H1 (cell line): ENCODE results near the gene SARNP. TPM values are rescaled to one million over a fixed set of nuclear protein-coding genes. Genes with fewer than 3 reads are reported as not detected.

ENCODE experiments used
- CREB1 ChIP-seq: IDR thresholded peaks from 2 replicates; pipeline ENCODE4 v1.6.1; 2012; ENCODE audit warnings: inconsistent platforms
- EP300 ChIP-seq, 2 experiments: IDR thresholded peaks; 1 replicate in 1 of 2; 2 replicates in 1 of 2; pipeline ENCODE4 v1.6.1; 2011 to 2012; ENCODE audit warnings: low read depth in 2 of 2, low read length in 2 of 2, mild to moderate bottlenecking in 2 of 2, borderline replicate concordance in 1 of 2, inconsistent platforms in 1 of 2, moderate library complexity in 1 of 2
- EZH2 ChIP-seq: fragments of 200-600 bp; sonication (generic); IDR thresholded peaks from 2 replicates; pipeline ENCODE4 v1.7.1; 2012; ENCODE audit warnings: low read depth, mild to moderate bottlenecking, moderate library complexity, low read length, inconsistent platforms; ENCODE audit not compliant: severe bottlenecking
- JUN ChIP-seq: IDR thresholded peaks from 2 replicates; pipeline ENCODE4 v1.6.1; 2011; ENCODE audit warnings: low read depth, mild to moderate bottlenecking, improper control_type of control experiment, low read length
- RBBP5 ChIP-seq: IDR thresholded peaks from 2 replicates; pipeline ENCODE4 v1.7.1; 2012; ENCODE audit warnings: low read depth, mild to moderate bottlenecking, inconsistent platforms, low read length, moderate library complexity, borderline replicate concordance
- SIRT6 ChIP-seq: IDR thresholded peaks from one replicate; pipeline ENCODE4 v1.7.1; 2012; ENCODE audit warnings: low read length, inconsistent platforms
- ZNF274 ChIP-seq: IDR thresholded peaks from 2 replicates; pipeline ENCODE4 v1.7.0; 2012; ENCODE audit warnings: low read length, borderline replicate concordance; ENCODE audit errors: extremely low read depth
- polyA plus RNA-seq, 7 experiments: library from polyadenylated mRNA; depleted of rRNA in 3 of 7; stranded (reverse) in 5 of 7; unstranded in 2 of 7; fragments of >200 nt in 5 of 7; fragments of 200-250 nt in 2 of 7; gene quantifications; 1 replicate in 5 of 7; 2 replicates in 1 of 7; 4 replicates in 1 of 7; pipeline versions ENCODE4 v1.2.1 to v1.2.3, GENCODE V29; 2011 to 2013; ENCODE audit warnings: missing spikeins in 2 of 7, mixed read lengths in 2 of 7
- total RNA-seq: library from RNA; stranded (reverse); fragmentation: NEBNext Ultra II Directional; extraction: Animal tissue kit (Norgen Biotek cat#: 25700); gene quantifications from 2 replicates; pipeline ENCODE4 v1.2.1, GENCODE V29; 2021
- TF ChIP-seq, protein P1 (sequence below): fragments of 300-600 bp; sonication (generic); IDR thresholded peaks from 2 replicates; pipeline ENCODE4 v1.7.1; 2012; ENCODE audit warnings: low read length, moderate library complexity, mild to moderate bottlenecking, inconsistent platforms; ENCODE audit not compliant: insufficient replicate concordance
- TF ChIP-seq, protein P2 (sequence below): IDR thresholded peaks from 2 replicates; pipeline ENCODE4 v1.6.1; 2011; ENCODE audit warnings: low read length, improper control_type of control experiment

The SARNP gene
- total and polyA plus RNA-seq, 2 of the 8 experiments (the other 6 are each of a cell fraction or from before 2014, with no cell fraction given): 114 to 226 TPM

DNA sequence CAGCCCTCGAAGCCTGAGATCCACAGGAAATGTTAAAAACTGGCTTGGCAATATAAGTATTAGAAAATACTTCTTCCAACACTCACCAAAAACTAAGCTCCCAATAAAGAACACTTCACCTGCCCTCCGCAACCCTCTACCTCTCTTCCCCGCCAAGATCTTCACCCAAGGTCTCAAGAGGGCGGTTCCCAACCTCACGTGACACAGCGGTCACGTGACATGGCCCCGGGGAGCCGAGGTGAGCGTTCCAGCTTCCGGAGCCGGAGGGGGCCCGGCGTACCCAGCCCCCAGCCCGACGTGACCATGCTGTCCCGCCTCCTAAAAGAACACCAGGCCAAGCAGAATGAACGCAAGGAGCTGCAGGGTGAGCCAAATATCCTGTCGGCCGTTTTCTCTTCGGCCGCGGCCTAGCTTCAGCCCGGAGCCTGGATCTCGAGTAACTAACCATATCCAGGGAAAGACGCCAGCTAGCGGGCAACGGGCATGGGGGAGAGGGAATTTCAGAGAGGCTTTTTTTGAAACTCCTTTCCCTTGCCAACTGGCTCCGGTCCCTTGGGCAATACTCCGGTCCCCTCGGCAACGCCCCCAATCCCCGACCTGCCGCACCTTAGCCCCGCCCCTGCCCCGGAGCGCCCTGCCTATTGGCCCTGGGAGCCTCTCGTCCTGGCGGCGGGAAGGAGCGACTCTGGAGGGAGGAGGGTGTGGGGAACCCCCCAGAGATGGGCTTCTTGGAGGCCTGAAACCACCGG, 101.5 kb downstream of the SARNP start, which contains the start of gene BLOC1S1 (continued):
- TF ChIP-seq, protein P1, sequence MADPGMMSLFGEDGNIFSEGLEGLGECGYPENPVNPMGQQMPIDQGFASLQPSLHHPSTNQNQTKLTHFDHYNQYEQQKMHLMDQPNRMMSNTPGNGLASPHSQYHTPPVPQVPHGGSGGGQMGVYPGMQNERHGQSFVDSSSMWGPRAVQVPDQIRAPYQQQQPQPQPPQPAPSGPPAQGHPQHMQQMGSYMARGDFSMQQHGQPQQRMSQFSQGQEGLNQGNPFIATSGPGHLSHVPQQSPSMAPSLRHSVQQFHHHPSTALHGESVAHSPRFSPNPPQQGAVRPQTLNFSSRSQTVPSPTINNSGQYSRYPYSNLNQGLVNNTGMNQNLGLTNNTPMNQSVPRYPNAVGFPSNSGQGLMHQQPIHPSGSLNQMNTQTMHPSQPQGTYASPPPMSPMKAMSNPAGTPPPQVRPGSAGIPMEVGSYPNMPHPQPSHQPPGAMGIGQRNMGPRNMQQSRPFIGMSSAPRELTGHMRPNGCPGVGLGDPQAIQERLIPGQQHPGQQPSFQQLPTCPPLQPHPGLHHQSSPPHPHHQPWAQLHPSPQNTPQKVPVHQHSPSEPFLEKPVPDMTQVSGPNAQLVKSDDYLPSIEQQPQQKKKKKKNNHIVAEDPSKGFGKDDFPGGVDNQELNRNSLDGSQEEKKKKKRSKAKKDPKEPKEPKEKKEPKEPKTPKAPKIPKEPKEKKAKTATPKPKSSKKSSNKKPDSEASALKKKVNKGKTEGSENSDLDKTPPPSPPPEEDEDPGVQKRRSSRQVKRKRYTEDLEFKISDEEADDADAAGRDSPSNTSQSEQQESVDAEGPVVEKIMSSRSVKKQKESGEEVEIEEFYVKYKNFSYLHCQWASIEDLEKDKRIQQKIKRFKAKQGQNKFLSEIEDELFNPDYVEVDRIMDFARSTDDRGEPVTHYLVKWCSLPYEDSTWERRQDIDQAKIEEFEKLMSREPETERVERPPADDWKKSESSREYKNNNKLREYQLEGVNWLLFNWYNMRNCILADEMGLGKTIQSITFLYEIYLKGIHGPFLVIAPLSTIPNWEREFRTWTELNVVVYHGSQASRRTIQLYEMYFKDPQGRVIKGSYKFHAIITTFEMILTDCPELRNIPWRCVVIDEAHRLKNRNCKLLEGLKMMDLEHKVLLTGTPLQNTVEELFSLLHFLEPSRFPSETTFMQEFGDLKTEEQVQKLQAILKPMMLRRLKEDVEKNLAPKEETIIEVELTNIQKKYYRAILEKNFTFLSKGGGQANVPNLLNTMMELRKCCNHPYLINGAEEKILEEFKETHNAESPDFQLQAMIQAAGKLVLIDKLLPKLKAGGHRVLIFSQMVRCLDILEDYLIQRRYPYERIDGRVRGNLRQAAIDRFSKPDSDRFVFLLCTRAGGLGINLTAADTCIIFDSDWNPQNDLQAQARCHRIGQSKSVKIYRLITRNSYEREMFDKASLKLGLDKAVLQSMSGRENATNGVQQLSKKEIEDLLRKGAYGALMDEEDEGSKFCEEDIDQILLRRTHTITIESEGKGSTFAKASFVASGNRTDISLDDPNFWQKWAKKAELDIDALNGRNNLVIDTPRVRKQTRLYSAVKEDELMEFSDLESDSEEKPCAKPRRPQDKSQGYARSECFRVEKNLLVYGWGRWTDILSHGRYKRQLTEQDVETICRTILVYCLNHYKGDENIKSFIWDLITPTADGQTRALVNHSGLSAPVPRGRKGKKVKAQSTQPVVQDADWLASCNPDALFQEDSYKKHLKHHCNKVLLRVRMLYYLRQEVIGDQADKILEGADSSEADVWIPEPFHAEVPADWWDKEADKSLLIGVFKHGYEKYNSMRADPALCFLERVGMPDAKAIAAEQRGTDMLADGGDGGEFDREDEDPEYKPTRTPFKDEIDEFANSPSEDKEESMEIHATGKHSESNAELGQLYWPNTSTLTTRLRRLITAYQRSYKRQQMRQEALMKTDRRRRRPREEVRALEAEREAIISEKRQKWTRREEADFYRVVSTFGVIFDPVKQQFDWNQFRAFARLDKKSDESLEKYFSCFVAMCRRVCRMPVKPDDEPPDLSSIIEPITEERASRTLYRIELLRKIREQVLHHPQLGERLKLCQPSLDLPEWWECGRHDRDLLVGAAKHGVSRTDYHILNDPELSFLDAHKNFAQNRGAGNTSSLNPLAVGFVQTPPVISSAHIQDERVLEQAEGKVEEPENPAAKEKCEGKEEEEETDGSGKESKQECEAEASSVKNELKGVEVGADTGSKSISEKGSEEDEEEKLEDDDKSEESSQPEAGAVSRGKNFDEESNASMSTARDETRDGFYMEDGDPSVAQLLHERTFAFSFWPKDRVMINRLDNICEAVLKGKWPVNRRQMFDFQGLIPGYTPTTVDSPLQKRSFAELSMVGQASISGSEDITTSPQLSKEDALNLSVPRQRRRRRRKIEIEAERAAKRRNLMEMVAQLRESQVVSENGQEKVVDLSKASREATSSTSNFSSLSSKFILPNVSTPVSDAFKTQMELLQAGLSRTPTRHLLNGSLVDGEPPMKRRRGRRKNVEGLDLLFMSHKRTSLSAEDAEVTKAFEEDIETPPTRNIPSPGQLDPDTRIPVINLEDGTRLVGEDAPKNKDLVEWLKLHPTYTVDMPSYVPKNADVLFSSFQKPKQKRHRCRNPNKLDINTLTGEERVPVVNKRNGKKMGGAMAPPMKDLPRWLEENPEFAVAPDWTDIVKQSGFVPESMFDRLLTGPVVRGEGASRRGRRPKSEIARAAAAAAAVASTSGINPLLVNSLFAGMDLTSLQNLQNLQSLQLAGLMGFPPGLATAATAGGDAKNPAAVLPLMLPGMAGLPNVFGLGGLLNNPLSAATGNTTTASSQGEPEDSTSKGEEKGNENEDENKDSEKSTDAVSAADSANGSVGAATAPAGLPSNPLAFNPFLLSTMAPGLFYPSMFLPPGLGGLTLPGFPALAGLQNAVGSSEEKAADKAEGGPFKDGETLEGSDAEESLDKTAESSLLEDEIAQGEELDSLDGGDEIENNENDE: no peak
- TF ChIP-seq, protein P2, sequence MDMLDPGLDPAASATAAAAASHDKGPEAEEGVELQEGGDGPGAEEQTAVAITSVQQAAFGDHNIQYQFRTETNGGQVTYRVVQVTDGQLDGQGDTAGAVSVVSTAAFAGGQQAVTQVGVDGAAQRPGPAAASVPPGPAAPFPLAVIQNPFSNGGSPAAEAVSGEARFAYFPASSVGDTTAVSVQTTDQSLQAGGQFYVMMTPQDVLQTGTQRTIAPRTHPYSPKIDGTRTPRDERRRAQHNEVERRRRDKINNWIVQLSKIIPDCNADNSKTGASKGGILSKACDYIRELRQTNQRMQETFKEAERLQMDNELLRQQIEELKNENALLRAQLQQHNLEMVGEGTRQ: peak; percentile 100
- no peak for TF ChIP-seq SIRT6
- no peak for TF ChIP-seq JUN
- TF ChIP-seq CREB1: no peak; the same call in 1 of the 2 replicates
- TF ChIP-seq RBBP5: peak; percentile 69; the same call in 1 of the 2 replicates
- no peak for TF ChIP-seq ZNF274
- no peak for TF ChIP-seq EZH2
- peak in 1 of 2 experiments; percentile 85; a peak in 1 of 3 replicates for TF ChIP-seq EP300 (IDR thresholded peaks at IDR 0.05; ENCODE audit: borderline replicate concordance in 1 of 2, low read depth in 2 of 2, low read length in 2 of 2)
